NCI-H748 treated with DMSO at 0.1 percent for 48 hours (cell line): Measurements from ENCODE around the gene OFD1.

Source experiments
- DNase-seq: peaks from one replicate; lab custom pipeline; 2025; lab: John Stamatoyannopoulos, UW

OFD1 gene

GRCh38 chrX:13798184-13798583 lies 63.6 kb downstream of the OFD1 start:
- no peak for DNase-seq

- no peak for DNase-seq
Measured at GRCh38 chrX:13803116-13803515, 68.6 kb downstream of the OFD1 start.

- no peak for DNase-seq
Measured at GRCh38 chrX:13805241-13805640, 70.7 kb downstream of the OFD1 start.

GRCh38 chrX:13808293-13808692 lies 73.7 kb downstream of the OFD1 start:
- no peak for DNase-seq

GRCh38 chrX:13808865-13809264 lies 74.3 kb downstream of the OFD1 start:
- DNase-seq: no peak

- DNase-seq: no peak
Measured at GRCh38 chrX:13815664-13816063, 81.1 kb downstream of the OFD1 start.

GRCh38 chrX:13816176-13816575 lies 81.6 kb downstream of the OFD1 start:
- no peak for DNase-seq

- no peak for DNase-seq
Measured at GRCh38 chrX:13816643-13817627, 82.4 kb downstream of the OFD1 start, which contains the start of gene GPM6B. Gene GPM6B (minus strand): TSS chrX:13817093. CDS start chrX:13816904, 189 bp downstream.
